Loucy (cell line): ENCODE results near the gene ZNF518A.

Source experiments
- H2AFZ ChIP-seq: fragments of 200-600 bp; sonication (generic); 2 replicates; pipeline ENCODE4 v1.6.0; 2016; ENCODE audit warnings: antibody characterized with exemption, mild to moderate bottlenecking, low read length, moderate library complexity
- H3F3A ChIP-seq: fragments of 200-600 bp; 2 replicates; pipeline ENCODE4 v1.6.0; 2016; ENCODE audit warnings: antibody characterized with exemption, low read depth, mild to moderate bottlenecking
- H3K27me3 ChIP-seq: fragments of 200-600 bp; sonication (generic); 2 replicates; pipeline ENCODE4 v1.6.1; 2014; ENCODE audit warnings: low read length, mild to moderate bottlenecking; ENCODE audit not compliant: insufficient read depth, poor library complexity, severe bottlenecking
- H3K36me3 ChIP-seq: fragments of 200-600 bp; sonication (generic); 2 replicates; pipeline ENCODE4 v1.6.1; 2016; ENCODE audit warnings: low read length; ENCODE audit not compliant: insufficient read depth
- H3K4me1 ChIP-seq: fragments of 200-600 bp; sonication (generic); 2 replicates; pipeline ENCODE4 v1.5.1; 2014; ENCODE audit warnings: low read length, mild to moderate bottlenecking; ENCODE audit not compliant: insufficient read depth, poor library complexity, severe bottlenecking
- H3K4me2 ChIP-seq: fragments of 200-600 bp; sonication (generic); 2 replicates; pipeline ENCODE4 v1.6.0; 2014; ENCODE audit warnings: antibody characterized with exemption, low read length, low read depth, mild to moderate bottlenecking; ENCODE audit not compliant: poor library complexity, severe bottlenecking
- H3K4me3 ChIP-seq: fragments of 200-600 bp; sonication (generic); 2 replicates; pipeline ENCODE4 v1.5.1; 2014; ENCODE audit warnings: low read length, mild to moderate bottlenecking, mixed read lengths; ENCODE audit not compliant: poor library complexity, severe bottlenecking
- H3K79me2 ChIP-seq: fragments of 200-600 bp; sonication (generic); 2 replicates; pipeline ENCODE4 v1.6.1; 2014; ENCODE audit warnings: low read length; ENCODE audit not compliant: insufficient read depth
- H3K9ac ChIP-seq: fragments of 200-600 bp; sonication (generic); 2 replicates; pipeline ENCODE4 v1.6.0; 2014; ENCODE audit warnings: mild to moderate bottlenecking, low read depth, low read length, moderate library complexity; ENCODE audit not compliant: poor library complexity, severe bottlenecking
- H3K9me2 ChIP-seq: fragments of 200-600 bp; sonication (generic); replicated peaks from 2 replicates; pipeline ENCODE4 v1.6.1; 2016; ENCODE audit warnings: low read depth, low read length, mixed read lengths
- H3K9me3 ChIP-seq: fragments of 200-600 bp; sonication (generic); 2 replicates; pipeline ENCODE4 v1.6.1; 2014; ENCODE audit warnings: mild to moderate bottlenecking, antibody characterized with exemption, low read length, low read depth; ENCODE audit not compliant: insufficient read depth
- H4K20me1 ChIP-seq: fragments of 200-600 bp; sonication (generic); 2 replicates; pipeline ENCODE4 v1.6.0; 2014; ENCODE audit warnings: antibody characterized with exemption, low read length, mild to moderate bottlenecking; ENCODE audit not compliant: insufficient read depth, poor library complexity, severe bottlenecking
- EZH2phosphoT487 ChIP-seq: fragments of 200-600 bp; IDR thresholded peaks from 2 replicates; pipeline ENCODE4 v1.6.1; 2018; ENCODE audit warnings: antibody characterized with exemption, mild to moderate bottlenecking, moderate library complexity, borderline replicate concordance
- TF ChIP-seq, protein P1 (sequence below): fragments of 200-600 bp; sonication (generic); conservative IDR thresholded peaks from 2 replicates; pipeline ENCODE4 v1.5.1; 2014; ENCODE audit warnings: mild to moderate bottlenecking, antibody characterized with exemption, low read length

Gene ZNF518A

DNA sequence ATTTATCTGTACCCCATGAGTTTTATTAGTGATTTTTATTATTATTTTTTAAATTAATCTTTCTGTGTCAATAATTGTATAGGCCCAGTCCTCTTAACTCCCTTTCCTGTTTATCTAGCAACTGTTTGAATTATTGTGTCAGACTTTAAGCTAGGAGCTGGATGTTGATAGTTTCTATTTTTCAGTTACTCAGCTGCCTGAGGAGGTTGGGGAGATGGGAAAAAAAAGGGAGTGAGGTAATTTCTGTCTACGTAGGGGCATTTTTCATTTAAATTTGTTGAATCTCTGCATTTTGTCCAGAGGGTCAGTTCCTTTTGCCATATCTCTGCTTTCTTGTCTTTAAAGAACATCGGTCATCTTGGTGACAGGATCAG is 5.0 kb upstream of the ZNF518A start:
- H3F3A ChIP-seq = no peaks in the 10 kb centered on the region
- no peaks in the 10 kb centered on the region for H3K9me2 ChIP-seq
- H3K36me3 ChIP-seq = no peaks in the 10 kb centered on the region
- H4K20me1 ChIP-seq = no peaks in the 10 kb centered on the region
- H3K9ac ChIP-seq = no peak overlapping the region
- H3K9me3 ChIP-seq = no peaks in the 10 kb centered on the region
- no peak overlapping the region for H3K4me3 ChIP-seq
- no peak overlapping the region for H3K4me2 ChIP-seq
- H3K27me3 ChIP-seq = peaks cover 95% of the 10 kb centered on the region
- TF ChIP-seq, protein P1, sequence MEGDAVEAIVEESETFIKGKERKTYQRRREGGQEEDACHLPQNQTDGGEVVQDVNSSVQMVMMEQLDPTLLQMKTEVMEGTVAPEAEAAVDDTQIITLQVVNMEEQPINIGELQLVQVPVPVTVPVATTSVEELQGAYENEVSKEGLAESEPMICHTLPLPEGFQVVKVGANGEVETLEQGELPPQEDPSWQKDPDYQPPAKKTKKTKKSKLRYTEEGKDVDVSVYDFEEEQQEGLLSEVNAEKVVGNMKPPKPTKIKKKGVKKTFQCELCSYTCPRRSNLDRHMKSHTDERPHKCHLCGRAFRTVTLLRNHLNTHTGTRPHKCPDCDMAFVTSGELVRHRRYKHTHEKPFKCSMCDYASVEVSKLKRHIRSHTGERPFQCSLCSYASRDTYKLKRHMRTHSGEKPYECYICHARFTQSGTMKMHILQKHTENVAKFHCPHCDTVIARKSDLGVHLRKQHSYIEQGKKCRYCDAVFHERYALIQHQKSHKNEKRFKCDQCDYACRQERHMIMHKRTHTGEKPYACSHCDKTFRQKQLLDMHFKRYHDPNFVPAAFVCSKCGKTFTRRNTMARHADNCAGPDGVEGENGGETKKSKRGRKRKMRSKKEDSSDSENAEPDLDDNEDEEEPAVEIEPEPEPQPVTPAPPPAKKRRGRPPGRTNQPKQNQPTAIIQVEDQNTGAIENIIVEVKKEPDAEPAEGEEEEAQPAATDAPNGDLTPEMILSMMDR = no peak
- no peak for TF ChIP-seq EZH2phosphoT487
- no peak overlapping the region for H2AFZ ChIP-seq
- H3K79me2 ChIP-seq = no peaks in the 10 kb centered on the region
- peaks cover 12% of the 10 kb centered on the region for H3K4me1 ChIP-seq

- H3K9me2 ChIP-seq = no peaks in the 10 kb centered on the region
- H2AFZ ChIP-seq = peak overlapping the region; percentile 90
- peak overlapping the region; percentile 53 for H3K4me2 ChIP-seq
- peaks cover 16% of the 10 kb centered on the region for H3K79me2 ChIP-seq
- H4K20me1 ChIP-seq = no peaks in the 10 kb centered on the region
- peak overlapping the region; percentile 79 for H3K4me3 ChIP-seq
- H3F3A ChIP-seq = no peaks in the 10 kb centered on the region
- no peak for TF ChIP-seq EZH2phosphoT487
- peaks cover 17% of the 10 kb centered on the region for H3K4me1 ChIP-seq
- peaks cover 42% of the 10 kb centered on the region for H3K27me3 ChIP-seq
- no peaks in the 10 kb centered on the region; the same call in 1 of the 2 replicates for H3K36me3 ChIP-seq
- peak overlapping the region; percentile 70 for H3K9ac ChIP-seq
- H3K9me3 ChIP-seq = no peaks in the 10 kb centered on the region
Observed at GRCh38 chr10:96130326-96130995, 364 bp downstream of the ZNF518A start.

DNA sequence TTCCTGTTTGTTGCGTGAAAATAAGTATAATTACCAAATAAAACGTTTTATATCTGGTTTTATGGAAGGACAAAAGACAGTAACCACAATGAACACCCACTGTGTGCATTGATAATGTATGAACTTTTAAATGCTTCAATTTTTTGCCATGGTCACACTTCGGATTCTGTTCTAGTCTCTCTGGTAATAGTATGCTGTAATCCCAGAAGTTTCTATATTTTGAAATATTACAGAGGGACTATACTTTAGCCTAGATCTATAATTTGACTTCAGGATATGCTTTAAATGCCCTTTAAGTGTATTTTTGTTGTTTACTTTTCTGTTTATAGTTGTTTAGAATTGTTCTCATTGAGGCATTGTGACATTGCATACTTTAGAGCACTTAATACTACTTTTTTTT is 1.5 kb downstream of the ZNF518A start:
- no peaks in the 10 kb centered on the region for H4K20me1 ChIP-seq
- no peak overlapping the region for H2AFZ ChIP-seq
- H3K4me2 ChIP-seq = peak overlapping the region; percentile 53
- H3K79me2 ChIP-seq = peaks cover 16% of the 10 kb centered on the region
- TF ChIP-seq, protein P1 = no peak
- no peak for TF ChIP-seq EZH2phosphoT487
- H3K27me3 ChIP-seq = peaks cover 30% of the 10 kb centered on the region
- H3K4me1 ChIP-seq = peaks cover 17% of the 10 kb centered on the region
- H3K36me3 ChIP-seq = no peaks in the 10 kb centered on the region; the same call in 1 of the 2 replicates
- H3K4me3 ChIP-seq = peak overlapping the region; percentile 79
- H3K9me2 ChIP-seq = no peaks in the 10 kb centered on the region
- no peaks in the 10 kb centered on the region for H3F3A ChIP-seq
- no peaks in the 10 kb centered on the region for H3K9me3 ChIP-seq
- H3K9ac ChIP-seq = peak overlapping the region; percentile 70

GRCh38 chr10:96133135-96133534 is 3.0 kb downstream of the ZNF518A start:
- H3K36me3 ChIP-seq = no peaks in the 10 kb centered on the region; the same call in 1 of the 2 replicates
- TF ChIP-seq, protein P1 = no peak
- no peak for TF ChIP-seq EZH2phosphoT487

More at GRCh38 chr10:96133135-96133534, 3.0 kb downstream of the ZNF518A start:
- no peak overlapping the region for H3K4me3 ChIP-seq
- no peak overlapping the region for H3K9ac ChIP-seq
- H3K4me1 ChIP-seq = peaks cover 17% of the 10 kb centered on the region
- no peaks in the 10 kb centered on the region for H3K9me3 ChIP-seq
- H3K4me2 ChIP-seq = peak overlapping the region; percentile 8
- no peaks in the 10 kb centered on the region for H3F3A ChIP-seq
- H4K20me1 ChIP-seq = no peaks in the 10 kb centered on the region
- H2AFZ ChIP-seq = no peak overlapping the region
- H3K9me2 ChIP-seq = no peaks in the 10 kb centered on the region
- peaks cover 16% of the 10 kb centered on the region for H3K79me2 ChIP-seq
- peaks cover 15% of the 10 kb centered on the region for H3K27me3 ChIP-seq
